Mesendoderm (in vitro differentiated cells): ENCODE measurements around the gene ZDHHC9.

Source experiments
- DNase-seq: peaks from one replicate; pipeline ENCODE4 v3.0.0; 2013
- H2AK5ac ChIP-seq: 2 replicates; pipeline ENCODE4 v1.6.1; 2013; ENCODE audit warnings: low read length, inconsistent platforms
- H2BK120ac ChIP-seq: 2 replicates; pipeline ENCODE4 v1.6.1; 2013; ENCODE audit warnings: low read depth, mild to moderate bottlenecking, low read length, moderate library complexity, mixed read lengths
- H2BK15ac ChIP-seq: replicated peaks from 2 replicates; pipeline ENCODE4 v1.6.1; 2013; ENCODE audit warnings: low read depth, mild to moderate bottlenecking, moderate library complexity
- H2BK5ac ChIP-seq: 2 replicates; pipeline ENCODE4 v1.6.1; 2013; ENCODE audit warnings: low read length, inconsistent platforms
- H3K18ac ChIP-seq: 2 replicates; pipeline ENCODE4 v1.6.1; 2013; ENCODE audit warnings: mild to moderate bottlenecking, low read length, mixed read lengths
- H3K23ac ChIP-seq: one replicate; pipeline ENCODE4 v1.6.1; 2013; ENCODE audit warnings: low read length
- H3K27ac ChIP-seq: 2 replicates; pipeline ENCODE4 v1.5.1; 2013; ENCODE audit warnings: low read depth, mild to moderate bottlenecking, inconsistent platforms, low read length, moderate library complexity
- H3K27me3 ChIP-seq: 2 replicates; pipeline ENCODE4 v1.6.1; 2013; ENCODE audit warnings: low read length, control low read depth, mild to moderate bottlenecking, inconsistent platforms; ENCODE audit not compliant: insufficient read depth, poor library complexity
- H3K36me3 ChIP-seq: 2 replicates; pipeline ENCODE4 v1.6.1; 2013; ENCODE audit warnings: low read length, inconsistent platforms; ENCODE audit not compliant: control insufficient read depth, insufficient read depth
- H3K4ac ChIP-seq: one replicate; pipeline ENCODE4 v1.6.1; 2013; ENCODE audit warnings: low read depth, mild to moderate bottlenecking, low read length, moderate library complexity
- H3K4me1 ChIP-seq: 2 replicates; pipeline ENCODE4 v1.6.1; 2013; ENCODE audit warnings: low read depth, low read length, inconsistent platforms; ENCODE audit not compliant: control insufficient read depth
- H3K4me2 ChIP-seq: 2 replicates; pipeline ENCODE4 v1.6.1; 2013; ENCODE audit warnings: low read length
- H3K4me3 ChIP-seq: 2 replicates; pipeline ENCODE4 v1.5.1; 2013; ENCODE audit warnings: mild to moderate bottlenecking, low read length
- H3K56ac ChIP-seq: one replicate; pipeline ENCODE4 v1.6.1; 2013; ENCODE audit warnings: low read length
- H3K79me1 ChIP-seq: 2 replicates; pipeline ENCODE4 v1.6.1; 2013; ENCODE audit warnings: low read length, inconsistent platforms
- H3K79me2 ChIP-seq: 2 replicates; pipeline ENCODE4 v1.6.1; 2013; ENCODE audit warnings: mild to moderate bottlenecking, low read length; ENCODE audit not compliant: control insufficient read depth, insufficient read depth
- H3K9ac ChIP-seq: 2 replicates; pipeline ENCODE4 v1.6.1; 2013; ENCODE audit warnings: low read length, inconsistent platforms
- H4K5ac ChIP-seq: one replicate; pipeline ENCODE4 v1.6.1; 2013; ENCODE audit warnings: low read length
- H4K8ac ChIP-seq: one replicate; pipeline ENCODE4 v1.6.1; 2013; ENCODE audit warnings: low read depth, mild to moderate bottlenecking, control low read depth, low read length, moderate library complexity
- WGBS: extraction: QIAGEN DNeasy Blood & Tissue Kit; methylation state at CpG from one replicate; pipeline ENCODE4 v1.1.7; 2013; ENCODE audit warnings: low lambda C conversion rate, missing lambda C conversion rate; ENCODE audit not compliant: insufficient coverage; ENCODE audit errors: extremely low coverage; 5-methylcytosine and 5-hydroxymethylcytosine counted together

ZDHHC9 gene

GRCh38 chrX:129842510-129843208 is 1.0 kb downstream of the ZDHHC9 start:
- peak overlapping the region; percentile 37 for H3K4me2 ChIP-seq
- H2AK5ac ChIP-seq: no peak overlapping the region
- H3K4ac ChIP-seq: peak overlapping the region; percentile 65
- H3K79me1 ChIP-seq: no peaks in the 10 kb centered on the region
- H2BK5ac ChIP-seq: no peak overlapping the region
- no peak overlapping the region for H3K23ac ChIP-seq
- peak overlapping the region; percentile 70 for H3K4me3 ChIP-seq
- no peak overlapping the region for H4K8ac ChIP-seq
- no peaks in the 10 kb centered on the region for H3K4me1 ChIP-seq
- peak; percentile 33 for DNase-seq
- H3K27ac ChIP-seq: no peak overlapping the region
- peak overlapping the region; percentile 64 for H3K18ac ChIP-seq
- peak overlapping the region; percentile 77 for H3K9ac ChIP-seq
- no peaks in the 10 kb centered on the region for H3K36me3 ChIP-seq
- no CpG with 5 or more reads among the region's 17 CpGs for WGBS
- H3K27me3 ChIP-seq: no peaks in the 10 kb centered on the region
- no peak overlapping the region for H2BK120ac ChIP-seq
- no peak overlapping the region for H4K5ac ChIP-seq
- H3K79me2 ChIP-seq: peaks cover 1% of the 10 kb centered on the region
- no peak overlapping the region for H2BK15ac ChIP-seq
- peak overlapping the region; percentile 85 for H3K56ac ChIP-seq

DNA sequence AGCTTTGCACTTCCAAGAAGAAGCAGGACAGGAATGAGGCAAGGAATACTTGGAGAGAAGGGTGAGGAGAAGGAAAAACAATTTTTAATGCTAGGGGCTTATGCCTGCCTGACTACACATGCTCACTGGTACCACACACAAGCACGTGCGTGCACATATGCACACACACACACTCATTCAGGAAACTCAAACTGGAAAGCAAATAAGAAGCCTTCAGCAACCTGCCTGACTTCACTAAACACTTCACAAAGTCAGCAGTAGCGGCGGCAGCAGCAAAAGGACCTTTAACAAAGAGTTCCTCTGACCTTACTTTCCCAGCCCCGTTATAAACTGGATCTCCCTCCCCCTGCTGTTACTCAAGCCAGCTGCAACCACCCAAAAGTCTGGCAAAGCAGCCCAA is 3.3 kb downstream of the ZDHHC9 start:
- WGBS: no CpG with 5 or more reads among the region's 5 CpGs
- H3K56ac ChIP-seq: no peak overlapping the region
- no peaks in the 10 kb centered on the region for H3K36me3 ChIP-seq
- no peak overlapping the region for H3K23ac ChIP-seq
- H3K18ac ChIP-seq: no peak overlapping the region
- no peak overlapping the region for H3K27ac ChIP-seq
- no peaks in the 10 kb centered on the region for H3K4me1 ChIP-seq
- no peak for DNase-seq
- no peak overlapping the region for H2AK5ac ChIP-seq
- H3K4me2 ChIP-seq: no peak overlapping the region
- H2BK15ac ChIP-seq: no peak overlapping the region
- no peak overlapping the region for H3K4ac ChIP-seq
- H2BK5ac ChIP-seq: no peak overlapping the region
- no peak overlapping the region for H2BK120ac ChIP-seq
- H4K5ac ChIP-seq: no peak overlapping the region
- H4K8ac ChIP-seq: no peak overlapping the region
- no peak overlapping the region for H3K9ac ChIP-seq
- no peaks in the 10 kb centered on the region for H3K79me1 ChIP-seq
- H3K4me3 ChIP-seq: no peak overlapping the region
- peaks cover 1% of the 10 kb centered on the region for H3K79me2 ChIP-seq
- no peaks in the 10 kb centered on the region for H3K27me3 ChIP-seq

GRCh38 chrX:129836827-129837226 is 6.9 kb downstream of the ZDHHC9 start:
- Histone ChIP-seq H2BK15ac (no peak overlapping the region), H3K79me1 (no peaks in the 10 kb centered on the region), H3K4ac (no peak overlapping the region), H3K27ac (no peak overlapping the region), H2BK120ac (no peak overlapping the region), H3K56ac (no peak overlapping the region), H4K5ac (no peak overlapping the region), H3K4me1 (no peaks in the 10 kb centered on the region), H2BK5ac (no peak overlapping the region), H3K79me2 (peaks cover 1% of the 10 kb centered on the region), H2AK5ac (no peak overlapping the region), H3K4me3 (no peak overlapping the region), H3K18ac (no peak overlapping the region), H4K8ac (no peak overlapping the region), H3K27me3 (no peaks in the 10 kb centered on the region), H3K23ac (no peak overlapping the region), H3K4me2 (no peak overlapping the region), H3K36me3 (no peaks in the 10 kb centered on the region), H3K9ac (no peak overlapping the region)
- no CpG with 5 or more reads among the region's 3 CpGs for WGBS
- DNase-seq: no peak

DNA sequence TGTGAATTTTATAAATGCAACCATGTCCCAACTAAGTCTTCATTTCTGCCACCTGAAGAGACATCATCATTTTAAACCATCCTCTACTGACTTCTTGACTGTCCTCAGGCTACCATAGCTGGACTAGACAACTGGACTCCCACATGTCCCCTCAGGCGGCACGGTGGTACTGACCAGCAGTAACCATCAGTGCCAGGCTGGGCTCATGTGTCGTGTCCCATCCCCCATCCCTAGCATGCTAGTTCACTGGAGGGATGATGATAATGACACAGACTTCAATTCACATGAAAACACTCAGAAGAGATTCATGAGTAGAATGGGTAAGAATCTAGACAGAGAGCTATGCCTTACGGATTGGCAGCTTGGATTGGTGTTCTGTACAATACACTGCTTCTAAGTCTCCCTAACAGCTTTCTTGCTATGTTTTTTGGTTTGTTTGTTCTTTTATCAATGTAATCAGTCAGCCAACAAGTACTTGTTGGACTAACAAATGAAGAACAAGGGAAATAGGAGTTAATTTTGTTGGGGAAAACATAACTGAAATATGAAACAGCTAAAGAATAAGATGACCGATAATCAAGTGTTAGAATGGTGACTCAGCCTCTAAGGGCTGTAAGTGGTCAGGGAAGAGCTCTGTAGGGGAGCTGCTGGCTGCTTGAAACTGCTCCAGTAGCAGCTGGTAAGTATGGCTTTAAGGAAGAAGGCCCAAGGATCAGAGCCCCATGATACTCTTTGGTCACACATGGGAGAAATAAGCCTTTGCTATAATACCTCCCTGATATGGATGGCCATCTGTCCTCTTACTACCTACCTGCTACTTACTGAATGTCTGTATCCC is 10.3 kb downstream of the ZDHHC9 start:
- Histone ChIP-seq H3K79me2 (no peaks in the 10 kb centered on the region), H3K4me1 (no peaks in the 10 kb centered on the region), H3K4ac (no peak overlapping the region), H4K8ac (no peak overlapping the region), H3K79me1 (no peaks in the 10 kb centered on the region), H2BK120ac (no peak overlapping the region), H3K18ac (no peak overlapping the region), H2BK15ac (no peak overlapping the region), H3K36me3 (no peaks in the 10 kb centered on the region), H3K4me3 (no peak overlapping the region), H3K27me3 (no peaks in the 10 kb centered on the region), H3K27ac (no peak overlapping the region), H3K4me2 (no peak overlapping the region), H3K56ac (no peak overlapping the region), H3K9ac (no peak overlapping the region), H3K23ac (no peak overlapping the region), H2BK5ac (no peak overlapping the region), H4K5ac (no peak overlapping the region), H2AK5ac (no peak overlapping the region)
- DNase-seq: no peak
- WGBS: no CpG with 5 or more reads among the region's 5 CpGs

- no peak overlapping the region for H3K18ac ChIP-seq
- H3K79me1 ChIP-seq: no peaks in the 10 kb centered on the region
- no peak overlapping the region for H2AK5ac ChIP-seq
- no peak overlapping the region for H3K27ac ChIP-seq
- H4K5ac ChIP-seq: no peak overlapping the region
- H4K8ac ChIP-seq: no peak overlapping the region
- DNase-seq: no peak
- no peak overlapping the region for H2BK120ac ChIP-seq
- H3K4me2 ChIP-seq: no peak overlapping the region
- H3K4me3 ChIP-seq: no peak overlapping the region
- no peaks in the 10 kb centered on the region for H3K27me3 ChIP-seq
- H3K23ac ChIP-seq: no peak overlapping the region
- H2BK15ac ChIP-seq: no peak overlapping the region
- H3K9ac ChIP-seq: no peak overlapping the region
- H3K56ac ChIP-seq: no peak overlapping the region
- H2BK5ac ChIP-seq: no peak overlapping the region
- H3K4me1 ChIP-seq: no peaks in the 10 kb centered on the region
- WGBS: no CpG with 5 or more reads among the region's 8 CpGs
- H3K79me2 ChIP-seq: no peaks in the 10 kb centered on the region
- H3K36me3 ChIP-seq: no peaks in the 10 kb centered on the region
- no peak overlapping the region for H3K4ac ChIP-seq
Measured at GRCh38 chrX:129831091-129831885, 12.4 kb downstream of the ZDHHC9 start.
